HepG2 (cell line): Measurements from ENCODE around the gene PRR12.

Source experiments
- CCAR2 ChIP-seq: fragments of 200-400 bp; formaldehyde crosslinking; optimal IDR thresholded peaks from 2 replicates; pipeline ENCODE3; 2018; ENCODE audit warnings: low read depth, mild to moderate bottlenecking, low read length, moderate library complexity
- CTCF ChIP-seq: sonication (generic); formaldehyde crosslinking; IDR thresholded peaks from 2 replicates; pipeline ENCODE4 v1.5.0; 2020; ENCODE audit warnings: mild to moderate bottlenecking, missing genetic modification reagents, moderate library complexity
- NFYB ChIP-seq: sonication (generic); formaldehyde crosslinking; IDR thresholded peaks from 2 replicates; pipeline ENCODE4 v1.4.0; 2020; ENCODE audit warnings: missing genetic modification reagents
- POLR2AphosphoS5 ChIP-seq: IDR thresholded peaks from 2 replicates; pipeline ENCODE4 v1.6.1; 2012; ENCODE audit warnings: low read depth, low read length
- ZSCAN30 ChIP-seq: sonication (generic); formaldehyde crosslinking; IDR thresholded peaks from 2 replicates; pipeline ENCODE4 v1.5.0; 2020; ENCODE audit warnings: mild to moderate bottlenecking, missing genetic modification reagents

GRCh38 chr19:49543032-49543431, 48.0 kb upstream of the PRR12 start:
- no peak for TF ChIP-seq POLR2AphosphoS5
- TF ChIP-seq NFYB (CRISPR knock-in tag), result no peak
- no peak for TF ChIP-seq ZSCAN30
- TF ChIP-seq CCAR2, result no peak
- TF ChIP-seq CTCF (CRISPR knock-in tag), result no peak
